NB4 (cell line): ENCODE data around the gene ARRDC1.

Source experiments
- DNase-seq: peaks from one replicate; pipeline ENCODE4 v3.0.0; 2010; ENCODE audit warnings: low read depth
- H3K4me3 ChIP-seq: one replicate; pipeline ENCODE4 v1.5.1; 2011; ENCODE audit warnings: mild to moderate bottlenecking, low read depth, low read length, moderate library complexity
- MYC ChIP-seq: IDR thresholded peaks from 2 replicates; pipeline ENCODE4 v1.6.1; 2011; ENCODE audit warnings: low read depth, low read length
- POLR2A ChIP-seq: IDR thresholded peaks from 2 replicates; pipeline ENCODE4 v1.6.1; 2011; ENCODE audit warnings: mild to moderate bottlenecking; ENCODE audit not compliant: insufficient read length; ENCODE audit errors: extremely low read depth
- TF ChIP-seq, protein P1 (sequence below): IDR thresholded peaks from 2 replicates; pipeline ENCODE4 v1.6.1; 2011; ENCODE audit warnings: low read depth, low read length
- TF ChIP-seq, protein P2 (sequence below): IDR thresholded peaks from one replicate; pipeline ENCODE4 v1.5.1; 2012; ENCODE audit warnings: low read depth, low read length

The ARRDC1 gene

DNA sequence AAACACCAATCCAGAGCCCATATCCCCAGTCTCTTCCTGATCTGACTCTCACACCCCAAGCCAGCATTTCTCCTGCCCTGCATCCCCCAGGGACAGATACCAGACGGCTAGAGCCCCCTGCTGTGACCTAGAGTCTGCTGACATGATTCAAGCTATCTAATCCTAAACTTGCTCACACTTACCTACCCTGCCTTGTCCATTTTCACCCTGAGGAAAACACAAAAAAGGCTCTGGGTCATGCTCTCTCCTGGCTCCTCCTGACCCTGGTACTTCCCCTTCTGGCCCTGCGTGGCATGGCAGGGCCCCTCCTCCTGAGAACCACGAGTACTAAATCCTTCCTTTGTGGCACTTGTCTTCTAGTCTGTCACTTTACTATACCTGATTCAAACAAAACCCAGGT, 2.8 kb upstream of the ARRDC1 start:
- peak; percentile 62 for DNase-seq
- TF ChIP-seq MYC, result 0 out of 2 replicates have a peak, but pooled peaks have one; percentile 23
- TF ChIP-seq, protein P1, sequence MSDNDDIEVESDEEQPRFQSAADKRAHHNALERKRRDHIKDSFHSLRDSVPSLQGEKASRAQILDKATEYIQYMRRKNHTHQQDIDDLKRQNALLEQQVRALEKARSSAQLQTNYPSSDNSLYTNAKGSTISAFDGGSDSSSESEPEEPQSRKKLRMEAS, result peak; percentile 67
- TF ChIP-seq, protein P2, sequence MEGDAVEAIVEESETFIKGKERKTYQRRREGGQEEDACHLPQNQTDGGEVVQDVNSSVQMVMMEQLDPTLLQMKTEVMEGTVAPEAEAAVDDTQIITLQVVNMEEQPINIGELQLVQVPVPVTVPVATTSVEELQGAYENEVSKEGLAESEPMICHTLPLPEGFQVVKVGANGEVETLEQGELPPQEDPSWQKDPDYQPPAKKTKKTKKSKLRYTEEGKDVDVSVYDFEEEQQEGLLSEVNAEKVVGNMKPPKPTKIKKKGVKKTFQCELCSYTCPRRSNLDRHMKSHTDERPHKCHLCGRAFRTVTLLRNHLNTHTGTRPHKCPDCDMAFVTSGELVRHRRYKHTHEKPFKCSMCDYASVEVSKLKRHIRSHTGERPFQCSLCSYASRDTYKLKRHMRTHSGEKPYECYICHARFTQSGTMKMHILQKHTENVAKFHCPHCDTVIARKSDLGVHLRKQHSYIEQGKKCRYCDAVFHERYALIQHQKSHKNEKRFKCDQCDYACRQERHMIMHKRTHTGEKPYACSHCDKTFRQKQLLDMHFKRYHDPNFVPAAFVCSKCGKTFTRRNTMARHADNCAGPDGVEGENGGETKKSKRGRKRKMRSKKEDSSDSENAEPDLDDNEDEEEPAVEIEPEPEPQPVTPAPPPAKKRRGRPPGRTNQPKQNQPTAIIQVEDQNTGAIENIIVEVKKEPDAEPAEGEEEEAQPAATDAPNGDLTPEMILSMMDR, result no peak
- H3K4me3 ChIP-seq, result no peak overlapping the region

GRCh38 chr9:137603879-137604278, 1.6 kb upstream of the ARRDC1 start:
- DNase-seq, result no peak
- TF ChIP-seq, protein P1, result no peak
- TF ChIP-seq POLR2A, result no peak
- TF ChIP-seq, protein P2, result no peak
- no peak for TF ChIP-seq MYC
- no peak overlapping the region for H3K4me3 ChIP-seq

DNA sequence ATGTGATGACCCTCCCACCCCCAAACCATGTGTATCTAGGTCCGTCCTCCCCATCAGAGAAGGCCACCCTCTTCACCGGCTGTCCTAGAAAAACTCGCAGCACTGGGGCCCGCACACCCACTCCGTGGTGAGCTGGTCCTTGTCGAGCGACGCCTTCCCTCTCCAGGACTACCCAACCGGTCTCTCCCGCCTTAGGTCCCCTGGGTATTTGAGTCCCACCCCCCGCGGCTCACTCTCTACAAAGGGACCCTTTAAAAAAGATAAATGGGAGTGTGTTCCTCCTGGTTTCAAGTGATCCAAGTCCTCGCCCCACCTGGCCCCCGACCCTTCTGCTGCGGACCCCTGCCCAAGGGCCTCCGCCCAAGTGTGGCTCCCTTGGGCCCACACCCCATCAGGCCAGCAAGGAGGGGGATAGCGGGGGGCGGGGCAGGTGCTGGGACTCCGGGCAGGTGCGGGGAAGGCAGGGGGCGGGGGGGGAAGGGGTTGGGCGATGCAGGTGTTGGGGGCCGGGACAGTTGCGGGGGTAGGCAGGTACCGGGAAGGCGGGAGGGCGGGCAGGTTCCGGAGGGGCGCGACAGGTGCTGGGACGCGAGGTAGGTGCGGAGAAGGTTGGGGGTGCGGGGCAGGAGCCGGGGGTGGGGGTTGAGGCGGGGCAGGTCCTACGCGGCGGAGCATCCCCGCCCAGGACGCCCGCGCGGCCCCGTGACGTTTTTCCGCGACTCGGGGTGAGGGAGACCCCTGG, 970 bp upstream of the ARRDC1 start:
- TF ChIP-seq MYC, result no peak
- TF ChIP-seq, protein P1, result no peak
- peak; percentile 41 for DNase-seq
- H3K4me3 ChIP-seq, result no peak overlapping the region

DNA sequence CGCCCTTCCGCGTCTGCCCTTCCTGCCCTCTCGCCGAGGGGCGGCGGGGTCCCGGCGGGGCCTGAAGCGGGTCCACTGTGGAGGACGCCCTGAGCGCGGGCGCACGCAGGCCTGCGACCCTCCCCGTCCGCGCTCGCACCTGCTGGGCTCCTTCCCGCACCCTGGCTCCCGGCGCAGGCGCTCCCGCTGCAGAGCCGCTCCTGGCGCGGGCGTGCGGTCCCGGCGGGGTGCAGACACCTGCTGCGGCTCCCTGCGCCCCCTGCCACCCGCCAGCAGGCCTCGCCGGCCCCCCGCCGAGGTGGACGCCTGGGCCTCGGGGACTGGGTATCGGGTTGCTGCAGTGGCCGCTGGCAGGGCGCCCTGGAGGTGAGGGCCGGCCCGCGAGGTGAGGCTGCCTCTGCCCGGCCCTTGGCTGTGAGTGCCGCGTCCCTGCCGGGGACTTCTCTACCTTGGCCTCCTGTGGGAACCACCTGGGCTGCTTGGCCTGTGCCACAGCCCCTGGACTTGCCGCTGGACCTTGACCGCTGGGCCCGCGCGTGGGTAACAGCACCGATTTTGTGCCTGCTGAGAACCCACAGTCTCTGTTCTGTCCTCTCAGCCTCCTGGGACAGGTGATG, 627 bp downstream of the ARRDC1 start:
- DNase-seq, result peak; percentile 46
- TF ChIP-seq, protein P1, result peak; percentile 7; the same call in 1 of the 2 replicates
- TF ChIP-seq, protein P2, result no peak
- no peak; the same call in 1 of the 2 replicates for TF ChIP-seq MYC
- H3K4me3 ChIP-seq, result peak overlapping the region; percentile 73

GRCh38 chr9:137606734-137607138, 1.2 kb downstream of the ARRDC1 start:
- peak overlapping the region; percentile 73 for H3K4me3 ChIP-seq
- no peak for DNase-seq
- TF ChIP-seq POLR2A, result no peak
- TF ChIP-seq, protein P2, result no peak
- TF ChIP-seq, protein P1, result no peak
- no peak for TF ChIP-seq MYC

DNA sequence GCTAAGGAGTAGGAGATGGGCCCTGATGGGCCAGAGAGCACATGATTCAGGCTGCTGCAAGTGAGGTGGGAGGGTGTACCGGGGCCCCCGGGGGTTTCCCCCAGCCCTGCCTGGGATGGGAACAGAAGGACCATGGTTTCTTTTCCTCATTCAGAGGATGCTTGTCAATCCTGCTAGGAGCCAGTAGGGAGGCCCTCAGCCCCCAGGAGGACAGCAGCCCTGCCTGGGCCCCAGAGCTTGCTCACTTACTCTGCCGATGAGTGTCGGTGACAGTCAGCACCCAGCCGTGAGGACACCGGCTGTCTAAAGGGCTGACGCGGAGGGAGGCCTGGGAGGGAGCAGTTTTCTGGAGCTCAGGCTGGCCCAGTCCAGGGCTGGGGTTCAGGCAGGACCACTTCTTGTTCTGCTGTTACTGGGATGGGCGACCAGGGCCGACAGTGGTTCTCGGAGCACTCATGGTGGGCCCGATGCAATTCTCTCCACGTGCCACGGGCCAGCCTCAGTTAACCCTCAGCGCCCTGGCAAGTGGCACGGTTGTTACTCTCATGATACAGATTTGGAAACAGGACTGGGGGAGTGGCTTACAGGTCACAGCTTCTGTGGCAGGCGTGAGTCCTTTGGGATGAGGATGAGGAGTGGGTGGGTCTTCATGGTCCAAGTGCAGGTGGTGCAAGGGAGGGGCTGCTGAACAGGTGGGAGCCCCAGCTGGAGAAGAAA, 1.8 kb downstream of the ARRDC1 start:
- TF ChIP-seq POLR2A (no peak), MYC (0 out of 2 replicates have a peak, but pooled peaks have one; percentile 7)
- TF ChIP-seq, protein P1, result peak; percentile 52; the same call in 1 of the 2 replicates
- TF ChIP-seq, protein P2, result no peak
- peak overlapping the region; percentile 73 for H3K4me3 ChIP-seq
- peak; percentile 75 for DNase-seq
